Stimulated activated CD4-positive, alpha-beta T cell treated with anti-CD3 and anti-CD28 coated beads, Interleukin-15, amount 100 ng/mL, for 1 hour (primary cell): ENCODE results near the gene PRKCZ.

Experiments
- DNase-seq, 2 donors: peaks; one replicate each; pipeline ENCODE4 v3.0.0-alpha.2; 2020; ENCODE audit warnings: low read depth in 1 of 2, low spot score in 1 of 2

PRKCZ gene

GRCh38 chr1:2100780-2101108 is 50.5 kb downstream of the PRKCZ start:
- DNase-seq: no peak

GRCh38 chr1:2101531-2101930 is 51.3 kb downstream of the PRKCZ start:
- no peak for DNase-seq

GRCh38 chr1:2101946-2102345 is 51.7 kb downstream of the PRKCZ start:
- no peak for DNase-seq

- no peak for DNase-seq
Observed at GRCh38 chr1:2102753-2103152, 52.5 kb downstream of the PRKCZ start.

- no peak for DNase-seq
Observed at GRCh38 chr1:2103266-2103900, 53.2 kb downstream of the PRKCZ start.

GRCh38 chr1:2103901-2104590 is 53.8 kb downstream of the PRKCZ start:
- no peak for DNase-seq

GRCh38 chr1:2104621-2105427 is 54.6 kb downstream of the PRKCZ start:
- DNase-seq: no peak

- no peak for DNase-seq
Observed at GRCh38 chr1:2105781-2106524, 55.7 kb downstream of the PRKCZ start.

GRCh38 chr1:2106659-2107405 is 56.6 kb downstream of the PRKCZ start:
- no peak for DNase-seq

GRCh38 chr1:2107586-2108212 is 57.5 kb downstream of the PRKCZ start:
- DNase-seq: no peak

- no peak for DNase-seq
Observed at GRCh38 chr1:2108213-2108876, 58.1 kb downstream of the PRKCZ start.

- DNase-seq: no peak
Observed at GRCh38 chr1:2108877-2109580, 58.8 kb downstream of the PRKCZ start.

- no peak for DNase-seq
Observed at GRCh38 chr1:2109581-2110021, 59.4 kb downstream of the PRKCZ start.

GRCh38 chr1:2110191-2110737 is 60.1 kb downstream of the PRKCZ start:
- DNase-seq: no peak

- DNase-seq: no peak
Observed at GRCh38 chr1:2110738-2111673, 60.8 kb downstream of the PRKCZ start.

- no peak for DNase-seq
Observed at GRCh38 chr1:2111674-2112035, 61.4 kb downstream of the PRKCZ start.

- no peak for DNase-seq
Observed at GRCh38 chr1:2112280-2112701, 62.1 kb downstream of the PRKCZ start.

- no peak for DNase-seq
Observed at GRCh38 chr1:2113620-2114135, 63.5 kb downstream of the PRKCZ start.
